ENCODE measurements around the gene SEMA3C.

The SEMA3C gene

DNA sequence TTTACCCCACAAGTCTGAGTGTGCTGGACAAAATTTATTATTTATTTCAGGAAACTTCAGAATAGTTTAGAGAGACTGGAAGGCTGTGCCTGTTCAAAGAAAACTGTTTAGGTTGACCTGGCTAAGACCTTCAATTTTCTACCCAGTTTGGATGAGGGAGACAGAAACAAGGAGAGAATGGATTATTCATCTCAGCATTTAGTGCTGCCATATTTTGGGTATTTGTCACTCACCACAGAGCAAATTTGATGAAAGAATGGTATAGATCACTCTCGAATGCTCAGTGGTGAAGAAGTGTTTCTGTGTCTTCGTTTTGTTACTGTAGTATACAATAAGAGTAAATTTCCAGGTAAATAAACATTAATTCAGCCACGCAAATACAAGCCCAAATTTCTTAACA, 71.8 kb downstream of the SEMA3C start:
- no peak for DNase-seq

DNA sequence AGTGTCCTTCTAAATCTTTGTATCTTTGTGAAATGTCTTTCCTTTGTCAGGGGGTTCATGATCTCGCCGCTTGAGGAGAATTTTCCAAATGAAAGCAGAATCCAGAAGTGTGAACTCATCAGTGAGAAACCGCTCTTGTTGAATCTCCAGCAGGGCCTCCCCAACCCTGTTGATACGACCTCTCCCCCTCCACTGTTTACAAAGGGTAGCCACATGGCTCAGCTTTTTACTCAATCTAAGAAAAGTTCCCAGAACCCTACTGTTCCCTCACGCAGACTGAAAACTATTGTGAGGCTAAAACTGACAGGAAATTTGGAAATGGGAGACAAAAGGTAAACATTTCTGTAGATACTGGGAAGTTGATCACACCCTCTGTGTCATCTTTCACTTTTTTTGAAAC, 73.9 kb downstream of the SEMA3C start:
- no peak for DNase-seq

DNA sequence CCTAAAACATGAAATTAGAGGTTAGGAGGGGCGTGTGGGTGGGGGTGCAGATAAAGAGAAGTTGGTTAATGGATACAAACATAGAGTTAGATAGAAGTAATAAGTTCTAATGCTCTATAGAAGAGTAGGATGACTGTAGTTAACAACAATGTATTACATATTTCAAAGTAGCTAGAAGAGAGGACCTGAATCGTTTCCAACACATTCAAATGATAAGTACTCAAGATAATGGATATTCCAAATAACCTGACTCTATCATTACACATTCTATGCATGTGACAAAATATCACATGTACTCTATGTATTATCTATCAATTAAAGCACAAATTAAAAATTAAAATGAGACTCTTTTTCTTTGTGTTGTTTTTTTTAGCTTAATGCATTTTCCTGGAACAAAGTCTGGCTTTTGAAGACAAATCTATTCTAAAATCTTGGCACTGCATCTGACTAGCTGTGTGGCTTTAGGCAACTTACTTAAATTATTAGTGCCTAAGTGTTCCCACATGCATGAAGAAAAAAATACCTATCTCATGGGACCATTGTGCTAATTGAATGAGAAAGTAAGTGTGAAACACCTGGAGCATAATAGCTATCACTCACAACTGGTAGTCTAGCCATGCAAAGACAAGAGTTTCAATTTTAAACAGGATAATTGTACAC, 75.7 kb downstream of the SEMA3C start:
- DNase-seq: no peak

GRCh38 chr7:80842022-80842790, 76.6 kb downstream of the SEMA3C start:
- no peak for DNase-seq

DNA sequence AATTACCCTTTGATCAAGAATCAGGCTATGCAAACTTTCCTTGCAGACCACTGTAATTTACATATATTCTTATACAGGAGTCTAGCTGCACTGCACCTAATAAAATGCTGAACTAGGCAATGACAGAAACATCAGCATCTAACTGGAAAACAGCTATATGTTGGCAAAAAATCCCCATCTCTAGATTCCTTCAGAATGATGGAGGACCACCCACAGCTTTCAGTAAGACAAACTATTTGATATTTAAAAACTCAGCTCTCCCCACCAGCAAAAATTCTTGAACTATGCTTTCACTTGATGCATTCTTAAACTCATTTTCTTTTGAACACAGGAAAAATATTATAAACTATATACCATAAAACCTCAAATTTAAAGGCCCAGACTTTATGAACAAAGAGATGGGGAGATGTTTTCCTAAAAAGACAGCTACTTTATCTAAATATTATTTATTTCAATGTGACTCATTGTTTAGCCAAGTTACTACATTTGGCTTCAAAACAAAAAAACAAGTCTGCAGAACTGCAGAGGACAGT, 77.4 kb downstream of the SEMA3C start:
- DNase-seq: no peak

- DNase-seq: no peak
Observed at GRCh38 chr7:80840681-80841080, 78.2 kb downstream of the SEMA3C start.

DNA sequence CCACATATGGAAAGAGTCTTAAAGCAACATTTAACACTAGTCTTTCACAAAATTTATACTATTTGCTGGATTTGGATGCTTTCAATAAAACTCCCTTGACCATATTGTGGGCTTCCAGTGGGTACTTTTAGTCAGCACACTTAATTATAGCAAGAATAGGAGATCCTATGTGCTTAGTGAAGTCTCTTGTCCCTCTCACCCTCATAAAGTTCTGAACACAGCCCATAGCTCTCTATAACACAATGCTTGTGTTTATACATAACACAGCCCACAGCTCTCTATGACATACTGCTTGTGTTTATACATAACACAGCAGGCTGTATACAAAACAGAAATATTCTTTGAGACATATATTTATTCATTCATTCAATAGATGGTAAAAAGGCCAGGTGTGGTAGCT, 79.0 kb downstream of the SEMA3C start:
- DNase-seq: no peak

- DNase-seq: no peak
Observed at GRCh38 chr7:80838643-80839042, 80.2 kb downstream of the SEMA3C start.

- DNase-seq: no peak
Observed at GRCh38 chr7:80837345-80837744, 81.5 kb downstream of the SEMA3C start.

DNA sequence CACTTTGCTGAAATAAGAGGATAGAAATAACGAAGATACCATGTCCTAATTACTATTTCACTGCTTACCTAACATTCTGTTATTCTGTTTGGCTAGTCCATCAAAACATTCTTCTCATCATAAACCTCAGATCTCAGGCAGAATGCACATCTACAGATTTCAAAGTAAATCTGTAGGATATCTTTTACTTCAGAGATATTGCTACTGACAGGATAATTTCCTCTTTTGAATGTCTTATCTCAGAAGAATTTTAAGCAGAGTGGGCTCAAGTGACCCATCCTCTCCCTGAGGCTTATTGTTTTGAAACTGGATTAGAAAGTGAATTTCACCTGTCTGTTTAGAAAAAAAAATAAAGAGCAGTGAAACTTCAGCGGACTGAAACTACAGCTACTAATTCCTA, 83.6 kb downstream of the SEMA3C start:
- DNase-seq: no peak

- no peak for DNase-seq
Observed at GRCh38 chr7:80833289-80834268, 85.3 kb downstream of the SEMA3C start.

- no peak for DNase-seq
Observed at GRCh38 chr7:80832006-80832405, 86.8 kb downstream of the SEMA3C start.

GRCh38 chr7:80830584-80831285, 88.1 kb downstream of the SEMA3C start:
- no peak for DNase-seq

DNA sequence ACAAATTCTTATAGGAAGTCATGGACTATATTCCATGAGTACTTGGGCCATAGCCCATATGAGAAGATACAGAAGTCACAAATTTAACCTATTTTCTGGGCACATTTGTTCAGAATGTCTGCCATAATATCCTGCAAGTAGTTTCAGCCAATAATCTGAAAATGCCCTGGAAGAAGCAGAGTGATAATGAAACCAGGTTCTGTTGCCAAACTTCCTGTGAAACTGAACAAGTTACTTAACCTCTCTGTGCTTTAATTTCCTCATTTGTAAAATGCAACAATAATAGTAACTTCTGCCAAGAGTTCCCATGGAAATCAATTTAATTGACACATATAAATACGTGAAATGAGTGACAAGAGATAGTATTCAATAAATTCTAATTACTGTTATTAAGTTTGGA, 88.8 kb downstream of the SEMA3C start:
- no peak for DNase-seq

- no peak for DNase-seq
Observed at GRCh38 chr7:80829527-80829926, 89.3 kb downstream of the SEMA3C start.

- no peak for DNase-seq
Observed at GRCh38 chr7:80827239-80827633, 91.6 kb downstream of the SEMA3C start.

DNA sequence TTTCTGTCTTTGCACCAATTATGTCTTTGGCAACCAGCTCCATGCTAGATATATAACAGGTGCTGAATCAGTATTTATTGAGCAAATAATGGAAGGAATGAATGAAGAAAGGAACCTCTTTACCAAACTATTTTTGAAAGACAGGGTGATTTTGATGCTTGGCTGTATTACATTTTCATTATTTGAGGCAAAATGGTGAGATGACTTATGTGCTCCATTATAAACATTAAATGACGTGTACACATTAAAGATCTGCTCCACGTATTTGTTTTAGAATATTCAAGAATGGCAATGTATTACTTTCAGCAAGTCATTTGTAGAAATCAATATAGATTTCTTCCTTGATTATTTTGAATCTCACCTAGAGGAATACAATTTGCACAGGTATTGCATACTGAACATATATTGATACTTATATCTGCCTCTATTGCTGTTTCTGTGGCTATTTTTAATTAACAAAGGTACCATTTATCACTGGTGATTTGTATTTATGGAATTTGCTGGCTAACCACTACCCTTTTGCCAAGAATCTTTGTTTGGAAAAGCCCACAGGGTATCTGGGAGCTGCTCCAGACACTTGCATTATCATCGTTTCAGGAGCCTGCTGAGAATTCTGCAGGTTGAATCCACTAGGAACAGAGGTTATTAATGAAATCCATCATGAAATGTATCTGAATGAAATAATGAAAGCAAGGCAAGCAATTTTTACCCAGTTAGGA, 92.2 kb downstream of the SEMA3C start:
- no peak for DNase-seq

GRCh38 chr7:80825499-80825898, 93.4 kb downstream of the SEMA3C start:
- no peak for DNase-seq

GRCh38 chr7:80824253-80824652, 94.6 kb downstream of the SEMA3C start:
- DNase-seq: no peak

GRCh38 chr7:80823057-80823456, 95.8 kb downstream of the SEMA3C start:
- DNase-seq: no peak

DNA sequence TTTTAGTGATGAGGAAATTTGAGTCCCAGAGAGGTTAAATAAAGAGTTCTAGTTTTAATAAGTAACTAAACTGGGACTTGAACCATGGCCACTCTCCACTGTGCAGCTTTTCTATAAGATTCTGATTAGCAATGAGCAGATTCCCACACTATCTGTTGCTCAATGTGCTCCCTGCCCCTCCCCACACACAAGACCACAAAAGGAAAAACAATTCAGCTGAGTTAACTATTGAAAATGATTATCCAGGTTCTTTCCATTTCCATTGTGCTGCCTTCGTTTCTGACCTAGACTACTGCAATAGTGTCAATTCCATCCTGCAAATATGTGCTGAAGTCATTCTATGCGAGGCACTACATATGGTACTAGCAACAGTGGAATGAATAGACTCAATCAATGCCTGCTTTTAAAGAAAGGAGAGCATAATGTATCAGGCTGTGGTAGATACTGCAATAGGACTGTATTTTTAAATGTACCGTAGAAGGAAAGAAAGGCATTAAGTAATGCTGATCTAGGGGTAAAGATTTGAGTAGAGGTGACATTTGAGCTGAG, 97.0 kb downstream of the SEMA3C start:
- no peak for DNase-seq

DNA sequence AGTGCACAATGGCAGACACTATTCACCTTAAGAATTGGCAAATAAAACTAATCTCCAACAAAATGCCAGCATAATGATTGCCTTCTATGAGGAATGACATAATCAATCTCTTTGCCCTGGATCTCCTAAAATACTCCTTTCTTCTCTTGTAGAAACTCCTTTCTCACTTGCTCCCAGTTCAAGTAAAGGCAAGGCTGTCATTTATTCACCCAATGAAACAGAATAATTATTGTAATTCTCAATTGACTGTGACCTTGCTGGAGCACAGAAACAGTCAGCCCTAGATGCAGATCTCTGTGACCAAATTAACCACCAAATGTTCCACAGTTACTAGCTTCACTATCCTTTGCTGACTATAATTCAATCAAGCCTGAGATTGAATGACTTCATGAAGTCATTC, 99.3 kb downstream of the SEMA3C start:
- DNase-seq: no peak

Measured in stimulated activated CD8-positive, alpha-beta memory T cell treated with anti-CD3 and anti-CD28 coated beads, Interleukin-4, amount 100 ng/mL, for 48 hours (primary cell).